Renal cortical epithelial cell (primary cell): ENCODE results near the gene HSD11B1. TPM values are rescaled to one million over a fixed set of nuclear protein-coding genes. Genes with fewer than 3 reads are reported as not detected.

ENCODE experiments used
- DNase-seq: peaks from one replicate; pipeline ENCODE4 v3.0.0-alpha.2; 2011; ENCODE audit warnings: low read depth
- total RNA-seq: library from RNA; depleted of rRNA; stranded (reverse); fragments of >200 nt; gene quantifications from 2 replicates; pipeline ENCODE4 v1.2.3, GENCODE V29; 2014

Gene HSD11B1
- total RNA-seq, 1 donor from 2014 or later, result not detected

DNA sequence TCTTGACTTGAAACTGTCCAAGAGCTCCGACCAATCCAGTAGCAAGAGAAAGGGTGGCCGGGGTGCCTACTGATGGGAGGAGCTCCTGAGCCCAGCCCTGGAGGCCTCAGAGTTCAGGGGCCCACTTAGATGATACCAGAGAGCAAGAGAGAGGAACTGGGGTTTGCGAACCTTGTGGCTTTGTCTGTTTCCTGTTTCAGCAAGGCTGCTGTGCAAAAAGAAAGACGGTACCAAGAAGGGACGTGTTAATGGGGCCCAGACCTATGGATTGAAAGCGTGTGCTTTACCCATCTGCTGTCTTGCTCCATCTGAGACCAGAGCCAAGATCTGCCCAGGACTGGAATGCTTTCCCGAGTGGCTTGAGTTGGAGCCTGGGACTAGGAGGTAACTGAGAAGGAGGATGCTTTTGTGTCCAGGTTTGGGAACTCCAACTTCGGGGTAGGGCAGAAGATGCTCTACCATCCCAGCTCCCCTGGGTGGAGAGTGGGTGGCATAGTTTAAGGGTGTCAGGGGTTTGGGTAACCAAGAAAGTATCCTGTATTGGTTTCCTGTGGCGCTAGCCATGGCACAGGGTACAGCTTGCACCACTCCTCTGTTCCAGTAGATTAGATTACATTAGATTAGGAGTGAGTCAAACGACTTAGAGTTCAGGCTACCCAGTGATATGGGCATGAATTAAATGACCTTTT, 51.4 kb downstream of the HSD11B1 start, which contains the start of gene TRAF3IP3:
Gene TRAF3IP3 (plus strand): TSS at position 128 of the 689 bp plus-strand sequence. CDS start 3,987 bp downstream, outside the sequence.
- DNase-seq, result no peak

GRCh38 chr1:209756615-209757445, 52.2 kb downstream of the HSD11B1 start:
- DNase-seq, result no peak

DNA sequence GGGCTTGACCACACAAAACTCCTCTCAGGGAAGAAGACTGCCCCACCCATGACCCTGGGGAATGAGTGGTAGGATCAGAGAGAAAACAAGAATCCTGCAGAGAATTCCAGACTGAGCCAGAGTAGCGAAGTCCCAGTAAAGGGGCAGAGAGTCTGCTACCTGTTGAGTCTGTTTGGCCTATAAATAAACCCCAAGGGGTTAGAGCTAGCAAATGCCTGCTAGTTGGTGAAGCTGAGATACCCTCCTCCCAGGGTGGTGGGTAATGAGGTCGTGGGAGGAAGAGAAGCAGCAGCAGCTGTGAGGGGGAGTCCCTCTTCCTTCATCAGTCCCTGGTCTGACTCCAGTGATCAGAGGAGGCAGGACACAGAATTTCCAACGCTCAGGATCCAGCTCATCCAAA, 53.8 kb downstream of the HSD11B1 start:
- DNase-seq, result no peak

DNA sequence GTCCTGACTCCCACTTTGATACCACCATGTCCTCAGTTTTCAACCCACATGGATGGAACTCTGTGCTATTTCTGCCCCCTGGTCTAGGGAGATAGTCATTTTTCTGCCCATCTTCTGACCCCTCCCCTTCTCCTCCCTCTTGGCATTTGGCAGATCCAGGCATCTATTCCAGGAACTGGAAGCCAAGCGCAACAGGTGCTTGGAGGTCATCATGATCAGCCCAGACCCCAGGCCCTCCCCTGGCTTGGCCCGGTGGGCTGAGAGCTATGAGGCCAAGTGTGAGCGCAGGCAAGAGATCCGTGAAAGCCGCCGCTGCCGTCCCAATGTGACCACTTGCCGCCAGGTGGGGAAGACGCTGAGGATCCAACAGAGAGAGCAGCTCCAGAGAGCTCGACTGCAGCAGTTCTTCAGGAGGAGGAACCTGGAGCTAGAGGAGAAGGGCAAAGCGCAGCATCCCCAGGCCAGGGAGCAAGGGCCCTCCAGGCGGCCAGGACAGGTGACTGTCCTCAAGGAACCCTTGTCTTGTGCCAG, 55.2 kb downstream of the HSD11B1 start:
- DNase-seq, result no peak

DNA sequence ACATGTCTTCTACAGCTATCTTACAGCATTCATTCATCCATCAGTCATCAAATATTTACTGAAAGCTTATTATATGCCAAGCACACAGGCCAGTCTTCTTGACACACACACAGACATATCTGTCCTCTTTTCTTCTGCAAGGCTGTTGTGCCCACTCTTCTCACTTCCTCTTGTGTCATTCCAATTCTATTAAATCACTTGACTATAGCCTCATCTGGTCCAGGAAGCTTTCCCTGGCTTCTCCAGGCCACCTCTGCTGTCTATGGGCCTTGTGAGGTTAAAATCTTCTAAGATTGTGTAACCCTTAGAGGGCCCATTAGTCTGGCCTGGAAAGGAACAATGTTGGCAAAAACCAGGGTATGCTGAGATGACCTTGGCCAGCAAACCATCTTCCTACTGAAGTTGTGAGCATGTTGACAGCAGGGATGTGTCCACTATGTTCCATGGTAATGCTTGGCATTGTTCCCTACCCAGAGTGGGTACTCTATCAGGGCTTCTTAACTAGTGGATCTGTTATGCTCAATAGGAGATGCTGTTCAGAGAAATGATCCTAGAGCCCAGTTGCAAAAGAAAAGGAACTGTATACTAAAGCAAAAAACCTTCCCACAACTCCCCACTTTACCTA, 56.5 kb downstream of the HSD11B1 start:
- DNase-seq, result no peak

GRCh38 chr1:209766051-209766450, 61.4 kb downstream of the HSD11B1 start:
- DNase-seq, result no peak

DNA sequence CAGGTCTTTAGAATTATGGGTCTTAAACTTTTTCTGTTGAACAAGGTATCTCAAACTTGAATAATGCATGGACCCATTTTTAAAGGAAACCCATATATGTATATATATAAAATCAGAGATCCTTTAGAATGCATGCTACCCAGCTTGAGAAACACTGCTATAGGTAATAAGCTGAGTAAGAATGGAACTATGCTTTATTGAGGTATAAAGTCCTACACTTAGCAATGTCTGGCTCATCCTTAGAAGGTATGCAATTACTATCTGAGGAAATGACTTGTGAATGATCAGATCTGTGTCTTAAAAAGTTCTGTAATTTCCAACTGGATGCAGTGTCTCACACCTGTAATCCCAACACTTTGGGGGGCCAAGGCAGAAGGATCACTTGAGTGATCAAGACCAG, 62.5 kb downstream of the HSD11B1 start:
- no peak for DNase-seq

DNA sequence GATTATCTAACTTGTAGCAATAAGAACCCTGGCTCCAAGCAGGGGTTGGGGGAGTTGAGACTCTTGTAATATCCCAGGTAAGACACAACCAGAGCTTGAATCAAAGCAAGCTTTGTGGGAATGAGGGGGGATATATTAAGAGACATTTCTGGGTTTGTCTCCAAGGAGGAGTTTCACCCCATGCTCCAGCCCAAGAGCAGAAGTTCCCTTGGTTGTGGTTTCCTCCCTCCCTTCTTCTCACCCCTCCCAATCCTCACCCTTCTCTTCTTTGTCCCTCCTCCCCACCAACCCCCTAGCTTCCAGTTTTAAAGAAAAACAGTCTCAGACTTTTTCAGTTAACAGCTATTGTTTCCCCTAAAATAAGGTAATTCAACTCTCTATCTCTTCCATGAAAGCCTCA, 63.1 kb downstream of the HSD11B1 start:
- DNase-seq, result no peak

GRCh38 chr1:209768354-209768774, 63.7 kb downstream of the HSD11B1 start:
- no peak for DNase-seq

GRCh38 chr1:209769171-209769904, 64.7 kb downstream of the HSD11B1 start:
- DNase-seq, result no peak

- no peak for DNase-seq
Measured at GRCh38 chr1:209769971-209770370, 65.3 kb downstream of the HSD11B1 start.

DNA sequence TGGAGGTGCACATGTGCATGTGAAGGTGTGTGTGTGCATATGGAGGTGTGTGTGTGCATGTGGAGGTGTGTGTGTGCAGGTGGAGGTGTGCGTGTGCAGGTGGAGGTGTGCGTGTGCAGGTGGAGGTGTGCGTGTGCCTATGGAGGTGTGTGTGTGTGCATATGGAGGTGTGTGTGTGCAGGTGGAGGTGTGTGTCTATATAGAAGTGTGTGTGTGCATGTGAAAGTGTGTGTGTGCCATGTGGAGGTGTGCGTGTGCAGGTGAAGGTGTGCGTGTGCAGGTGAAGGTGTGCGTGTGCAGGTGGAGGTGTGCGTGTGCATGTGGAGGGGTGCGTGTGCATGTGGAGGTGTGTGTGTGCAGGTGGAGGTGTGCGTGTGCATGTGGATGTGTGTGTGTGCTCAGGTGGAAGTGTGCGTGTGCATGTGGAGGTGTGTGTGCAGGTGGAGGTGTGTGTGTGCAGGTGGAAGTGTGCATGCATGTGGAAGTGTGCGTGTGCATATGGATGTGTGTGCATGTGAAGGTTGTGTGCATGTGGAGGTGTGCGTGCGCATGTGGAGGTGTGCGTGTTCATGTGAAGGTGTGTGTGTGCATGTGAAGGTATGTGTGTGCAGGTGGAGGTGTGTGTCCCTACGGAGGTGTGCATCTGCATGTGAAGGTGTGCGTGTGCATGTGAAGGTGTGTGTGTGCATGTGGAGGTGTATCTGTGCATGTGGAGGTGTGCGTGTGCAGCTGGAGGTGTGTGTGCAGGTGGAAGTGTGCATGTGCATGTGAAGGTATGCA, 66.2 kb downstream of the HSD11B1 start:
- DNase-seq, result no peak

DNA sequence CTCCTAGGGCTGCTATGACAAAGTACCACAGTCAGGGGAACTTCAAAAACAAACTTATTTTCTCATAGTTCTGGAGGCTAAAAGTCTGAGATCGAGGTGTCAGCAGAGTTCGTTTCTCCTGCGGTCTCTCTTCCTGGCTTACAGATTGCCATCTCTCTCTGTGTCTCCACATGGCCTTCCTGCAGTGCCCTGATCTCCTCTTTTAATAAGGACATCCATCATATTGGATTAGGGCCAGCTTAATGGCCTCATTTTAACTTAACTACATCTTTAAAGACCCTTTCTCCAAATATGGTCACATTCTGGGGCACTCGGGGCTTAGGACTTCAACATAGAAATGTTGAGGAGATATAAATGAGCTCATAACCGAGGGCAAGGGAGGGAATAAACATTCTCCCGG, 67.5 kb downstream of the HSD11B1 start:
- no peak for DNase-seq

DNA sequence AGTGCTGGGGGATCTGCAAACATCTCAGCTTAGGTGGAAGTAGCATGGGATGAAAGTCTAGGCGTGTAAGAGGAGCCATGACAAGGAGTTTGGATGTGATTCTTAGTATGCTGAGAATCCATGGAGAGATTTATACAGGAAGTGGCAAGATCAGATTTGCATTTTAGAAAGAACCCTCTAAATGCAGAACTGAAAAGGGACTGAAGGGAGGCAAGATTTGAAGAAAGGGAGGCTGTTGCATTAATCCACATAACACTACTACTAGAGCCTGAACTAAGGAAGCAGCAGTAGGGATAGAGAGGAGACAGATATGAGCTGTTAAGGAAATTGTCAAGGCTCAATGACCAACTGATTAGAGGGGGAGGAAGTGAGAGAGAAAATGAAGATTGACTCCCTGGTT, 69.9 kb downstream of the HSD11B1 start:
- no peak for DNase-seq

DNA sequence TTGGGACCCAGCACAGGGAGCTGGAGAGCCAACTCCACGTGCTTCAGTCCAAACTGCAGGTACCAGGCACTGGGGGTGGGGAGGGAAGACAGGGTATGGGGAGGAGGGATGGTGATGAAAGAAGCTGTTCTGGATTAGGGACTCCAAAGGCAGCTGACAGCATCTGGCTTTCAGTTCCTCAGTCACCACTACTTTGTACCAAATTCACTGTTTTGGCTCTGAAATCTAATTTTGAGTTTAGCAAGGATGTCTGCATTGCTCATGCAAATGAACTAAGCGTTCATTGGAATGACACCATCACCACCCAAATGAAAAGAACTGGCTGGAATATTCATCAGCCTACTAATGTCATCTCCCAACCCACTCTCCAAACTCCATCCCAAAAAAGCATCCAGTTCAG, 71.0 kb downstream of the HSD11B1 start:
- DNase-seq, result no peak

GRCh38 chr1:209777587-209777986, 72.9 kb downstream of the HSD11B1 start:
- DNase-seq, result no peak

DNA sequence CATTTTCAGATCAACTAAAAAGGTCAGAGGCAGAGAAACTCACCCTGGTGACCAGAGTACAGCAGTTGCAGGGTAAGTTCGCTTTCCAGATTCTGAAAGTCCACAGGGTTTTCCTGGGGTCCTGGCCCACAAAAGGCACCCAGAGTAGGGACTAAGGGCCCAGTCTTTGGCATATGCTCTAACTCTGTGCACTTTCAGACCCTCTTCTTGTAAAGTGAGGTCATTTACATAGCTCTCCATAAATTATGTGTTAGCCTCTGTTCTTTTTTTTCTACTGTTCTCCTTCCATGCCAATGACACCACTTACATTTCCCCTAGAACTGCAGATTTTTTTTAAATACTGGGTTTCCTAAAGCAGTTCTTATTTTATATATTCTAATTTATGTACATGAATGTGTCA, 73.5 kb downstream of the HSD11B1 start:
- DNase-seq, result no peak

- DNase-seq, result peak; percentile 49
Measured at GRCh38 chr1:209780268-209780667, 75.6 kb downstream of the HSD11B1 start.

GRCh38 chr1:209783386-209783785, 78.7 kb downstream of the HSD11B1 start:
- no peak for DNase-seq
